ENCODE results near the gene PIM3. TPM values are rescaled to one million over a fixed set of nuclear protein-coding genes. Genes with fewer than 3 reads are reported as not detected.

PIM3 gene
- total RNA-seq, 1 experiment from 2014 or later, result 42.9 TPM

- ChIA-PET POLR2A (interaction anchor here (0.6 kb wide), 2 partner anchors 63 to 264 kb away, joined by 4 read pairs; no protein-coding TSS in a partner anchor), CTCF (interaction anchor here (0.5 to 2.2 kb wide), 3 partner anchors 14 to 1098 kb away, joined by 3 to 23 read pairs (median 3); no protein-coding TSS in a partner anchor)
- H3K4me3 Mint-ChIP-seq, result peak overlapping the region; percentile 58
- no peak overlapping the region for H3K27ac Mint-ChIP-seq
- no peak for DNase-seq (ENCODE audit: low spot score)
- ATAC-seq, result no peak
- peaks cover 8% of the 10 kb centered on the region for H3K9me3 Mint-ChIP-seq
- H3K36me3 Mint-ChIP-seq, result peaks cover 3% of the 10 kb centered on the region
- no peaks in the 10 kb centered on the region; the same call in 1 of the 2 replicates for H3K27me3 Mint-ChIP-seq (ENCODE audit: low read depth)
- H3K4me1 Mint-ChIP-seq, result peaks cover 4% of the 10 kb centered on the region
- TF ChIP-seq NFYB (CRISPR knock-in tag; conservative IDR thresholded peaks at IDR 0.05; ENCODE audit: low read depth), result no peak
- TF ChIP-seq FOXP1 (CRISPR knock-in tag; IDR thresholded peaks at IDR 0.05; ENCODE audit: borderline replicate concordance), result no peak
- no peak for TF ChIP-seq ZMAT4 (CRISPR knock-in tag; IDR thresholded peaks at IDR 0.05)
- no peak for TF ChIP-seq ZNF121 (CRISPR knock-in tag; IDR thresholded peaks at IDR 0.05)
- no peak for TF ChIP-seq CDX4 (CRISPR knock-in tag; IDR thresholded peaks at IDR 0.05; ENCODE audit: borderline replicate concordance)
- TF ChIP-seq, protein P1, sequence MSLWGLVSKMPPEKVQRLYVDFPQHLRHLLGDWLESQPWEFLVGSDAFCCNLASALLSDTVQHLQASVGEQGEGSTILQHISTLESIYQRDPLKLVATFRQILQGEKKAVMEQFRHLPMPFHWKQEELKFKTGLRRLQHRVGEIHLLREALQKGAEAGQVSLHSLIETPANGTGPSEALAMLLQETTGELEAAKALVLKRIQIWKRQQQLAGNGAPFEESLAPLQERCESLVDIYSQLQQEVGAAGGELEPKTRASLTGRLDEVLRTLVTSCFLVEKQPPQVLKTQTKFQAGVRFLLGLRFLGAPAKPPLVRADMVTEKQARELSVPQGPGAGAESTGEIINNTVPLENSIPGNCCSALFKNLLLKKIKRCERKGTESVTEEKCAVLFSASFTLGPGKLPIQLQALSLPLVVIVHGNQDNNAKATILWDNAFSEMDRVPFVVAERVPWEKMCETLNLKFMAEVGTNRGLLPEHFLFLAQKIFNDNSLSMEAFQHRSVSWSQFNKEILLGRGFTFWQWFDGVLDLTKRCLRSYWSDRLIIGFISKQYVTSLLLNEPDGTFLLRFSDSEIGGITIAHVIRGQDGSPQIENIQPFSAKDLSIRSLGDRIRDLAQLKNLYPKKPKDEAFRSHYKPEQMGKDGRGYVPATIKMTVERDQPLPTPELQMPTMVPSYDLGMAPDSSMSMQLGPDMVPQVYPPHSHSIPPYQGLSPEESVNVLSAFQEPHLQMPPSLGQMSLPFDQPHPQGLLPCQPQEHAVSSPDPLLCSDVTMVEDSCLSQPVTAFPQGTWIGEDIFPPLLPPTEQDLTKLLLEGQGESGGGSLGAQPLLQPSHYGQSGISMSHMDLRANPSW (CRISPR knock-in tag; conservative IDR thresholded peaks at IDR 0.05; ENCODE audit: low read depth), result no peak
- no peak for TF ChIP-seq GTF2I (CRISPR knock-in tag; conservative IDR thresholded peaks at IDR 0.05)
- no peak for TF ChIP-seq HMGXB4 (CRISPR knock-in tag; IDR thresholded peaks at IDR 0.05)
- TF ChIP-seq MLX (CRISPR knock-in tag; IDR thresholded peaks at IDR 0.05), result no peak
- TF ChIP-seq, protein P2, sequence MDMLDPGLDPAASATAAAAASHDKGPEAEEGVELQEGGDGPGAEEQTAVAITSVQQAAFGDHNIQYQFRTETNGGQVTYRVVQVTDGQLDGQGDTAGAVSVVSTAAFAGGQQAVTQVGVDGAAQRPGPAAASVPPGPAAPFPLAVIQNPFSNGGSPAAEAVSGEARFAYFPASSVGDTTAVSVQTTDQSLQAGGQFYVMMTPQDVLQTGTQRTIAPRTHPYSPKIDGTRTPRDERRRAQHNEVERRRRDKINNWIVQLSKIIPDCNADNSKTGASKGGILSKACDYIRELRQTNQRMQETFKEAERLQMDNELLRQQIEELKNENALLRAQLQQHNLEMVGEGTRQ (CRISPR knock-in tag; IDR thresholded peaks at IDR 0.05), result no peak
- TF ChIP-seq NFATC4 (CRISPR knock-in tag; IDR thresholded peaks at IDR 0.05), result no peak
- TF ChIP-seq, protein P3, sequence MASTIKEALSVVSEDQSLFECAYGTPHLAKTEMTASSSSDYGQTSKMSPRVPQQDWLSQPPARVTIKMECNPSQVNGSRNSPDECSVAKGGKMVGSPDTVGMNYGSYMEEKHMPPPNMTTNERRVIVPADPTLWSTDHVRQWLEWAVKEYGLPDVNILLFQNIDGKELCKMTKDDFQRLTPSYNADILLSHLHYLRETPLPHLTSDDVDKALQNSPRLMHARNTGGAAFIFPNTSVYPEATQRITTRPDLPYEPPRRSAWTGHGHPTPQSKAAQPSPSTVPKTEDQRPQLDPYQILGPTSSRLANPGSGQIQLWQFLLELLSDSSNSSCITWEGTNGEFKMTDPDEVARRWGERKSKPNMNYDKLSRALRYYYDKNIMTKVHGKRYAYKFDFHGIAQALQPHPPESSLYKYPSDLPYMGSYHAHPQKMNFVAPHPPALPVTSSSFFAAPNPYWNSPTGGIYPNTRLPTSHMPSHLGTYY (CRISPR knock-in tag; IDR thresholded peaks at IDR 0.05), result no peak
- TF ChIP-seq ZNF317 (CRISPR knock-in tag; IDR thresholded peaks at IDR 0.05; ENCODE audit: borderline replicate concordance, low read depth), result no peak
- no peak for TF ChIP-seq TP53 (CRISPR knock-in tag; IDR thresholded peaks at IDR 0.05)
- no peak for TF ChIP-seq ELF4 (CRISPR knock-in tag; IDR thresholded peaks at IDR 0.05; ENCODE audit: low read depth)
- TF ChIP-seq MXD4 (CRISPR knock-in tag; IDR thresholded peaks at IDR 0.05; ENCODE audit: borderline replicate concordance), result no peak
- no peak for TF ChIP-seq ZNF219 (CRISPR knock-in tag; IDR thresholded peaks at IDR 0.05; ENCODE audit: borderline replicate concordance)
- TF ChIP-seq CREM (CRISPR knock-in tag; IDR thresholded peaks at IDR 0.05), result no peak
- no peak for TF ChIP-seq AR (CRISPR knock-in tag; IDR thresholded peaks at IDR 0.05)
- TF ChIP-seq, protein P4, sequence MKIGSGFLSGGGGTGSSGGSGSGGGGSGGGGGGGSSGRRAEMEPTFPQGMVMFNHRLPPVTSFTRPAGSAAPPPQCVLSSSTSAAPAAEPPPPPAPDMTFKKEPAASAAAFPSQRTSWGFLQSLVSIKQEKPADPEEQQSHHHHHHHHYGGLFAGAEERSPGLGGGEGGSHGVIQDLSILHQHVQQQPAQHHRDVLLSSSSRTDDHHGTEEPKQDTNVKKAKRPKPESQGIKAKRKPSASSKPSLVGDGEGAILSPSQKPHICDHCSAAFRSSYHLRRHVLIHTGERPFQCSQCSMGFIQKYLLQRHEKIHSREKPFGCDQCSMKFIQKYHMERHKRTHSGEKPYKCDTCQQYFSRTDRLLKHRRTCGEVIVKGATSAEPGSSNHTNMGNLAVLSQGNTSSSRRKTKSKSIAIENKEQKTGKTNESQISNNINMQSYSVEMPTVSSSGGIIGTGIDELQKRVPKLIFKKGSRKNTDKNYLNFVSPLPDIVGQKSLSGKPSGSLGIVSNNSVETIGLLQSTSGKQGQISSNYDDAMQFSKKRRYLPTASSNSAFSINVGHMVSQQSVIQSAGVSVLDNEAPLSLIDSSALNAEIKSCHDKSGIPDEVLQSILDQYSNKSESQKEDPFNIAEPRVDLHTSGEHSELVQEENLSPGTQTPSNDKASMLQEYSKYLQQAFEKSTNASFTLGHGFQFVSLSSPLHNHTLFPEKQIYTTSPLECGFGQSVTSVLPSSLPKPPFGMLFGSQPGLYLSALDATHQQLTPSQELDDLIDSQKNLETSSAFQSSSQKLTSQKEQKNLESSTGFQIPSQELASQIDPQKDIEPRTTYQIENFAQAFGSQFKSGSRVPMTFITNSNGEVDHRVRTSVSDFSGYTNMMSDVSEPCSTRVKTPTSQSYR (CRISPR knock-in tag; IDR thresholded peaks at IDR 0.05), result no peak
These were observed 23.4 kb upstream of the PIM3 start for GRCh38 chr22:49936973-49937757.
